K562 (cell line): Measurements from ENCODE around the gene PLEKHG1. TPM values are rescaled to one million over a fixed set of nuclear protein-coding genes. Genes with fewer than 3 reads are reported as not detected.

Experiments
- ATAC-seq: fragments of 200-7000 bp; cut with Tn5 transposase; 3 replicates; pipeline ENCODE4 v1.9.1; 2020; ENCODE audit warnings: moderate library complexity
- BruUV-seq: library from RNA; stranded (reverse); fragments of 400-500 nt; replicated peaks from 2 replicates; lab custom pipeline; 2021; lab: Mats Ljungman, UMichigan
- CTCF ChIA-PET: fragments of 300-600 bp; formaldehyde crosslinking; extraction: SDS; loops from one replicate; lab custom pipeline; 2021; ENCODE audit warnings: low intra/inter-chr PET ratio; lab: Yijun Ruan, JAX
- POLR2A ChIA-PET: fragments of 300-600, 350-650 bp; sonication (Branson Sonifier 250); formaldehyde crosslinking; extraction: SDS; loops from one replicate; lab custom pipeline; 2021; ENCODE audit warnings: antibody characterized with exemption, inconsistent platforms; lab: Yijun Ruan, JAX
- DNase-seq, 4 experiments: peaks; one replicate each; pipeline versions ENCODE4 v3.0.0 to v3.0.0-alpha.2; 2011 to 2018; ENCODE audit warnings: low spot score in 3 of 4, mixed read lengths in 3 of 4; ENCODE audit errors: extremely low read depth in 1 of 4
- FAIRE-seq: peaks from 2 replicates; lab custom pipeline; 2011; peaks lifted over from hg19 to GRCh38; lab: Jason Lieb, UNC
- H2AFZ ChIP-seq: 2 replicates; pipeline ENCODE4 v1.6.0; 2011; ENCODE audit warnings: low read depth, low read length, control low read depth, inconsistent platforms
- H3K27ac ChIP-seq: fragments of 200-600 bp; 3 replicates; pipeline ENCODE4 v1.8.0; 2011; ENCODE audit warnings: low read depth, mild to moderate bottlenecking, control low read depth, inconsistent platforms, low read length, moderate library complexity, mixed read lengths; ENCODE audit errors: extremely low read depth
- H3K27me3 ChIP-seq, 2 experiments: fragments of 300-600 bp in 1 of 2; 2 replicates in 1 of 2; 3 replicates in 1 of 2; pipeline versions ENCODE4 v1.6.0 to v1.8.0; 2011; ENCODE audit warnings: inconsistent platforms in 2 of 2, low read length in 2 of 2, mild to moderate bottlenecking in 1 of 2, mixed read lengths in 1 of 2, moderate library complexity in 1 of 2; ENCODE audit not compliant: control insufficient read depth in 2 of 2, insufficient read depth in 2 of 2
- H3K36me3 ChIP-seq: fragments of 300-600 bp; 3 replicates; pipeline ENCODE4 v1.8.0; 2011; ENCODE audit warnings: mild to moderate bottlenecking, low read length, inconsistent platforms; ENCODE audit not compliant: control insufficient read depth, insufficient read depth
- H3K4me1 ChIP-seq, 2 experiments: fragments of 200-600 bp in 1 of 2; replicated peaks in 1 of 2; 2 replicates in 1 of 2; 3 replicates in 1 of 2; pipeline versions ENCODE4 v1.5.1 to v1.8.0; 2011; ENCODE audit warnings: inconsistent platforms in 2 of 2, low read length in 2 of 2, mild to moderate bottlenecking in 1 of 2, mixed read lengths in 1 of 2, moderate library complexity in 1 of 2; ENCODE audit not compliant: control insufficient read depth in 2 of 2, insufficient read depth in 2 of 2
- H3K4me2 ChIP-seq: 2 replicates; pipeline ENCODE4 v1.6.1; 2011; ENCODE audit warnings: low read length, control low read depth, inconsistent platforms, mixed read lengths; ENCODE audit not compliant: insufficient read depth
- H3K4me3 ChIP-seq: fragments of 200-600 bp; sonication (generic), shearing (Covaris generic); 2 replicates; pipeline ENCODE4 v1.5.1; 2016; ENCODE audit warnings: control low read depth, inconsistent platforms
- H3K79me2 ChIP-seq: fragments of 200-600 bp; 3 replicates; pipeline ENCODE4 v1.8.0; 2011; ENCODE audit warnings: low read length, inconsistent platforms; ENCODE audit not compliant: control insufficient read depth, insufficient read depth
- H3K9ac ChIP-seq, 2 experiments: 2 replicates each; pipeline versions ENCODE4 v1.6.0 to v1.6.1; 2011; ENCODE audit warnings: low read depth in 2 of 2, low read length in 2 of 2, control low read depth in 1 of 2, inconsistent platforms in 1 of 2, mild to moderate bottlenecking in 1 of 2, mixed read lengths in 1 of 2; ENCODE audit not compliant: insufficient read depth in 1 of 2
- H3K9me1 ChIP-seq: one replicate; pipeline ENCODE4 v1.6.0; 2011; ENCODE audit warnings: inconsistent platforms, mild to moderate bottlenecking, low read length, moderate library complexity; ENCODE audit not compliant: control insufficient read depth, insufficient read depth
- H3K9me3 ChIP-seq: replicated peaks from 2 replicates; pipeline ENCODE4 v1.5.1; 2011; ENCODE audit warnings: low read depth, low read length, inconsistent platforms; ENCODE audit not compliant: control insufficient read depth, insufficient read depth
- H4K20me1 ChIP-seq: replicated peaks from 2 replicates; pipeline ENCODE4 v1.6.1; 2011; ENCODE audit warnings: low read length, inconsistent platforms, mixed read lengths; ENCODE audit not compliant: control insufficient read depth, insufficient read depth
- ARID1B ChIP-seq: fragments of 450-650 bp; IDR thresholded peaks from 2 replicates; pipeline ENCODE4 v1.6.1; 2016; ENCODE audit warnings: antibody characterized with exemption, mild to moderate bottlenecking, inconsistent platforms
- BMI1 ChIP-seq: fragments of 150-350 bp; IDR thresholded peaks from 2 replicates; pipeline ENCODE4 v1.6.1; 2014; ENCODE audit warnings: low read length
- CAMTA2 ChIP-seq: fragments of 250-450 bp; sonication (Bioruptor Pico); conservative IDR thresholded peaks from 2 replicates; pipeline ENCODE4 v1.5.1; 2022
- ESRRA ChIP-seq: fragments of 450-650 bp; IDR thresholded peaks from 2 replicates; pipeline ENCODE4 v1.6.1; 2014; ENCODE audit warnings: low read depth, mild to moderate bottlenecking, moderate library complexity, borderline replicate concordance
- ESRRB ChIP-seq: fragments of 250-450 bp; sonication (Bioruptor Pico); IDR thresholded peaks from 2 replicates; pipeline ENCODE4 v1.5.0; 2020; ENCODE audit warnings: mild to moderate bottlenecking, moderate library complexity, borderline replicate concordance
- KHSRP ChIP-seq: fragments of 450-650 bp; IDR thresholded peaks from 2 replicates; pipeline ENCODE4 v1.6.1; 2017
- KLF1 ChIP-seq: fragments of 450-650 bp; IDR thresholded peaks from 2 replicates; pipeline ENCODE4 v1.6.1; 2016; ENCODE audit warnings: missing genetic modification characterization, missing compliant biosample characterization
- MCM2 ChIP-seq: fragments of 450-650 bp; IDR thresholded peaks from 2 replicates; pipeline ENCODE4 v1.6.1; 2017; ENCODE audit warnings: low read depth, mild to moderate bottlenecking
- MIER1 ChIP-seq: fragments of 450-650 bp; IDR thresholded peaks from 2 replicates; pipeline ENCODE4 v1.6.1; 2016; ENCODE audit warnings: antibody characterized with exemption, mild to moderate bottlenecking, low read depth
- MTA1 ChIP-seq: fragments of 450-650 bp; IDR thresholded peaks from 2 replicates; pipeline ENCODE4 v1.6.1; 2017; ENCODE audit warnings: borderline replicate concordance
- PTRF ChIP-seq: fragments of 450-650 bp; IDR thresholded peaks from 2 replicates; pipeline ENCODE4 v1.6.1; 2016; ENCODE audit warnings: mild to moderate bottlenecking, missing genetic modification characterization, missing compliant biosample characterization
- PURB ChIP-seq: sonication (generic); formaldehyde crosslinking; IDR thresholded peaks from 2 replicates; pipeline ENCODE4 v1.9.0; 2021; ENCODE audit warnings: low read depth, mild to moderate bottlenecking, missing genetic modification reagents
- RBBP5 ChIP-seq: fragments of 200-600 bp; sonication (generic); IDR thresholded peaks from 2 replicates; pipeline ENCODE4 v1.6.1; 2012; ENCODE audit warnings: borderline replicate concordance, mild to moderate bottlenecking, low read length, control low read depth, inconsistent platforms; ENCODE audit not compliant: insufficient read depth, poor library complexity, severe bottlenecking
- RBM34 ChIP-seq: fragments of 200-400 bp; formaldehyde crosslinking; IDR thresholded peaks from 2 replicates; pipeline ENCODE4 v1.6.1; 2018; ENCODE audit warnings: low read length, borderline replicate concordance; ENCODE audit not compliant: insufficient read depth
- SETDB1 ChIP-seq: IDR thresholded peaks from one replicate; pipeline ENCODE4 v1.6.1; 2012; ENCODE audit warnings: low read length, control low read depth, inconsistent platforms
- TRIM24 ChIP-seq, 2 experiments: fragments of 450-650 bp; IDR thresholded peaks; 2 replicates each; pipeline ENCODE4 v1.6.1; 2016
- ZNF197 ChIP-seq: fragments of 200-800 bp; sonication (Bioruptor generic); IDR thresholded peaks from 2 replicates; pipeline ENCODE4 v1.6.1; 2016; ENCODE audit warnings: low read depth, missing genetic modification characterization, missing compliant biosample characterization
- ZNF311 ChIP-seq: fragments of 250-450 bp; sonication (Bioruptor Pico); IDR thresholded peaks from 2 replicates; pipeline ENCODE4 v1.4.0; 2020; ENCODE audit warnings: mild to moderate bottlenecking, moderate library complexity
- WGBS: fragments of 100-300 bp; shearing (Covaris generic); methylation state at CpG from one replicate; pipeline ENCODE4 v1.1.6; 2016; ENCODE audit warnings: low coverage, mixed read lengths; ENCODE audit not compliant: insufficient coverage; ENCODE audit errors: missing lambda C conversion rate; 5-methylcytosine and 5-hydroxymethylcytosine counted together
- in situ Hi-C: fragments of 300-500 bp; cut with MboI; formaldehyde crosslinking; loops from 4 replicates; pipeline ENCODE4 v1.15.0; 2018; ENCODE audit warnings: inconsistent platforms, mixed read lengths
- intact Hi-C: fragments of 100-400 bp; cut with micrococcal nuclease; formaldehyde crosslinking; loops from 2 replicates; pipeline ENCODE4 v1.14.2; 2022
- polyA plus RNA-seq, 8 experiments: library from polyadenylated mRNA; depleted of rRNA in 4 of 8; stranded (reverse) in 5 of 8; unstranded in 3 of 8; fragments of >200 nt; fragmentation: Nextera tagmentation in 2 of 8; fragmentation: Illumina TruSeq in 1 of 8; extraction: Ambion mirVana in 2 of 8; extraction: Trizol in 1 of 8; gene quantifications; 2 replicates each; pipeline versions ENCODE4 v1.2.1 to v1.2.3, GENCODE V29; 2011 to 2014; ENCODE audit warnings: inconsistent platforms in 1 of 8, missing spikeins in 1 of 8
- total RNA-seq, 7 experiments: library from RNA; depleted of rRNA in 6 of 7; stranded (reverse); fragments of >200 nt in 6 of 7; fragmentation: Illumina TruSeq in 2 of 7; extraction: Trizol in 2 of 7; gene quantifications; 2 replicates each; pipeline versions ENCODE4 v1.2.1 to v1.2.3, GENCODE V29; 2011 to 2021; ENCODE audit warnings: low replicate concordance in 1 of 7
- TF ChIP-seq, protein P1 (sequence below), 2 experiments: IDR thresholded peaks in 1 of 2; conservative IDR thresholded peaks in 1 of 2; 2 replicates each; pipeline ENCODE4 v1.6.1; 2016; ENCODE audit warnings: low read depth in 2 of 2, mild to moderate bottlenecking in 1 of 2, missing compliant biosample characterization in 1 of 2, missing genetic modification characterization in 1 of 2, moderate library complexity in 1 of 2
- TF ChIP-seq, protein P2 (sequence below): fragments of 450-650 bp; IDR thresholded peaks from 2 replicates; pipeline ENCODE4 v1.6.1; 2014; ENCODE audit warnings: low read depth, mild to moderate bottlenecking, moderate library complexity, borderline replicate concordance

The PLEKHG1 gene
- total and polyA plus RNA-seq, 9 of the 15 experiments (the other 6 are each of a cell fraction or from before 2014, with no cell fraction given): 0.03 to 0.16 (median 0.03) TPM; not detected in 6

- TF ChIP-seq KLF1 (no peak), TRIM24 (IDR thresholded peaks at IDR 0.05) (no peak), RBBP5 (no peak), MCM2 (no peak), MTA1 (no peak), ZNF197 (CRISPR knock-in tag) (no peak), ESRRA (no peak), BMI1 (no peak), CAMTA2 (no peak), RBM34 (no peak)
Measured at GRCh38 chr6:150586850-150587359, 12.8 kb upstream of the PLEKHG1 start (continued).

DNA sequence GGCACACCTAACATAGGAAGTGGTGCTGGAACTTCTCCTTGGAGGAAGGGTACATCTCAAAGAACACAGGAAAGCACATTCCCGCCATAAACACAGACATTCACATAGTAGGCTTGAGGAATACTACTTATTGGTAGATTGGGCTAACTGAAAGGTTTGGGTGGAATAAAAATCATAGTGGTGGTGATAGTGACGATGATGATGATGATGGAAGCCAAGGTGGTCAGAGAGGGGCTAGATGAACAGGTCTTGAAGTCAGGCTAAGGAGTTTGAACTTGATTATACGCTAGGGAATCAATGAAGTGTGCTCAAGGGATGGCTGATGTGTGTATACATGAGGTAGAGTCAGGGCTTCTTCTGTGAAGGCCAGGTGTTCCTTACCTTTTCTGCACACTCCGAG is 12.0 kb upstream of the PLEKHG1 start:
- ChIA-PET CTCF (no interaction called here), POLR2A (interaction anchor here (1.1 kb wide), 1 partner anchor 22 kb away, joined by 3 read pairs; no protein-coding TSS in a partner anchor)
- no peaks in the 10 kb centered on the region for H3K79me2 ChIP-seq
- ATAC-seq (no peak), DNase-seq (no peak), FAIRE-seq (no peak)
- BruUV-seq: no TSS peak
- H4K20me1 ChIP-seq: no peaks in the 10 kb centered on the region
- H3K9me1 ChIP-seq: no peaks in the 10 kb centered on the region
- in situ Hi-C loops: no loop called here
- no peak overlapping the region for H3K27ac ChIP-seq
- no peaks in the 10 kb centered on the region for H3K4me1 ChIP-seq
- H3K27me3 ChIP-seq: peaks cover 29 to 38% of the 10 kb centered on the region in 2 experiments; a peak in 4 of 5 replicates
- no peaks in the 10 kb centered on the region for H3K36me3 ChIP-seq
- H2AFZ ChIP-seq: no peak overlapping the region
- H3K4me3 ChIP-seq: no peak overlapping the region
- no peak overlapping the region for H3K4me2 ChIP-seq
- no peak overlapping the region for H3K9ac ChIP-seq
- 0% methylated on average over 4 of the region's 4 CpGs for WGBS
- intact Hi-C loops: no loop called here
- H3K9me3 ChIP-seq: no peaks in the 10 kb centered on the region
- TF ChIP-seq KHSRP (no peak), MCM2 (no peak), MIER1 (no peak), PURB (CRISPR knock-in tag) (no peak), PTRF (tag) (no peak), SETDB1 (no peak), ZNF311 (CRISPR knock-in tag) (no peak), ARID1B (no peak), ESRRB (CRISPR knock-in tag) (no peak)
- TF ChIP-seq, protein P1, sequence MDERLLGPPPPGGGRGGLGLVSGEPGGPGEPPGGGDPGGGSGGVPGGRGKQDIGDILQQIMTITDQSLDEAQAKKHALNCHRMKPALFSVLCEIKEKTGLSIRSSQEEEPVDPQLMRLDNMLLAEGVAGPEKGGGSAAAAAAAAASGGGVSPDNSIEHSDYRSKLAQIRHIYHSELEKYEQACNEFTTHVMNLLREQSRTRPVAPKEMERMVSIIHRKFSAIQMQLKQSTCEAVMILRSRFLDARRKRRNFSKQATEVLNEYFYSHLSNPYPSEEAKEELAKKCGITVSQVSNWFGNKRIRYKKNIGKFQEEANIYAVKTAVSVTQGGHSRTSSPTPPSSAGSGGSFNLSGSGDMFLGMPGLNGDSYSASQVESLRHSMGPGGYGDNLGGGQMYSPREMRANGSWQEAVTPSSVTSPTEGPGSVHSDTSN (CRISPR knock-in tag; IDR thresholded peaks at IDR 0.05; ENCODE audit: low read depth): no peak
- TF ChIP-seq, protein P1 (tag; conservative IDR thresholded peaks at IDR 0.05; ENCODE audit: low read depth): no peak
- TF ChIP-seq, protein P2, sequence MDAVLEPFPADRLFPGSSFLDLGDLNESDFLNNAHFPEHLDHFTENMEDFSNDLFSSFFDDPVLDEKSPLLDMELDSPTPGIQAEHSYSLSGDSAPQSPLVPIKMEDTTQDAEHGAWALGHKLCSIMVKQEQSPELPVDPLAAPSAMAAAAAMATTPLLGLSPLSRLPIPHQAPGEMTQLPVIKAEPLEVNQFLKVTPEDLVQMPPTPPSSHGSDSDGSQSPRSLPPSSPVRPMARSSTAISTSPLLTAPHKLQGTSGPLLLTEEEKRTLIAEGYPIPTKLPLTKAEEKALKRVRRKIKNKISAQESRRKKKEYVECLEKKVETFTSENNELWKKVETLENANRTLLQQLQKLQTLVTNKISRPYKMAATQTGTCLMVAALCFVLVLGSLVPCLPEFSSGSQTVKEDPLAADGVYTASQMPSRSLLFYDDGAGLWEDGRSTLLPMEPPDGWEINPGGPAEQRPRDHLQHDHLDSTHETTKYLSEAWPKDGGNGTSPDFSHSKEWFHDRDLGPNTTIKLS: no peak
